Mucosa of gallbladder (tissue), 1 donor: ENCODE data around the gene STRN3. TPM values are rescaled to one million over a fixed set of nuclear protein-coding genes. Genes with fewer than 3 reads are reported as not detected.
"Not testable (repeated sequence)": the region's sequence is repeated elsewhere in the genome, so short reads cannot be mapped to it uniquely, and the experiment has no call there.

ENCODE experiments used
- DNase-seq: peaks from one replicate; pipeline ENCODE4 v3.0.0-alpha.2; 2020; ENCODE audit warnings: low spot score
- total RNA-seq: library from RNA; stranded (reverse); gene quantifications from one replicate; pipeline ENCODE4 v1.2.1, GENCODE V29; 2021
- donor health status: DM: no; HTN: no; CAD: no.

STRN3 gene, protein sequence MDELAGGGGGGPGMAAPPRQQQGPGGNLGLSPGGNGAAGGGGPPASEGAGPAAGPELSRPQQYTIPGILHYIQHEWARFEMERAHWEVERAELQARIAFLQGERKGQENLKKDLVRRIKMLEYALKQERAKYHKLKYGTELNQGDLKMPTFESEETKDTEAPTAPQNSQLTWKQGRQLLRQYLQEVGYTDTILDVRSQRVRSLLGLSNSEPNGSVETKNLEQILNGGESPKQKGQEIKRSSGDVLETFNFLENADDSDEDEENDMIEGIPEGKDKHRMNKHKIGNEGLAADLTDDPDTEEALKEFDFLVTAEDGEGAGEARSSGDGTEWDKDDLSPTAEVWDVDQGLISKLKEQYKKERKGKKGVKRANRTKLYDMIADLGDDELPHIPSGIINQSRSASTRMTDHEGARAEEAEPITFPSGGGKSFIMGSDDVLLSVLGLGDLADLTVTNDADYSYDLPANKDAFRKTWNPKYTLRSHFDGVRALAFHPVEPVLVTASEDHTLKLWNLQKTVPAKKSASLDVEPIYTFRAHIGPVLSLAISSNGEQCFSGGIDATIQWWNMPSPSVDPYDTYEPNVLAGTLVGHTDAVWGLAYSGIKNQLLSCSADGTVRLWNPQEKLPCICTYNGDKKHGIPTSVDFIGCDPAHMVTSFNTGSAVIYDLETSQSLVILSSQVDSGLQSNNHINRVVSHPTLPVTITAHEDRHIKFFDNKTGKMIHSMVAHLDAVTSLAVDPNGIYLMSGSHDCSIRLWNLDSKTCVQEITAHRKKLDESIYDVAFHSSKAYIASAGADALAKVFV
- total RNA-seq: 33.9 TPM

DNA sequence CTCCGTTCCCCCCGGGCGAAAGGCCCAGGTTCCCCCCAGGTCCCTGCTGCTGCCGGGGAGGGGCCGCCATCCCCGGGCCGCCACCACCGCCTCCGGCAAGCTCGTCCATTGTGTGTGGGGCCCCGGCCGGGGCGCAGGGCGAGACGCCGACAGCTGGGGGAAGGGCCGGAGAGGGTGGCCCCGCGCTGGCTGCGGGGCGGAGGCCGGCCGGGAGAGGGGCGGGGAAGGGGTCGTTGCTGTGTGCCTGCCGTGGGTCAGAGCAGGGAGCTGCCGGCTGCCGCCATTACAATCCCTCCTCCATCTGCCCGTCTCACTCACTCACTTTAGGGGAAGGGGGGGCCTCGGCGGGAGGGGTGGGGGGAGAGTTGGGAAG, at the start of gene STRN3:
Gene STRN3 (minus strand): TSS at position 303 of the 373 bp plus-strand sequence. CDS start 194 bp downstream, at position 109.
- no peak for DNase-seq

DNA sequence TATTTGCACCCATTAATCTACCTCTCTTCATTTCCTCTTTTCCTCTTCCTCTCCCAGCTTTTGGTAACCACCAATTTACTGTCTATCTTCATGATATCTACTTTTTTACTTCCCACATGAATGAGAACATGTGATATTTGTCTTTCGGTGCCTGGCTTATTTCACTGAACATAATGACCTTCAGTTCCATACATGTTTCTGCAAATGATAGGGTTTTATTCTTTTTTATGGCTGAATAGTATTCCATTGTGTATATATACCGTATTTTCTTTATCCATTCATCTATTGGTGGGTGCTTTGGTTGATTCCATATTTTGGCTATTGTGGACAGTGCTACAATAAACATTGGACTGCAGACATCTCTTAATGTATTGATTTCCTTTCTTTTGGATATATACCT, 49.0 kb upstream of the STRN3 start:
- no peak for DNase-seq

DNA sequence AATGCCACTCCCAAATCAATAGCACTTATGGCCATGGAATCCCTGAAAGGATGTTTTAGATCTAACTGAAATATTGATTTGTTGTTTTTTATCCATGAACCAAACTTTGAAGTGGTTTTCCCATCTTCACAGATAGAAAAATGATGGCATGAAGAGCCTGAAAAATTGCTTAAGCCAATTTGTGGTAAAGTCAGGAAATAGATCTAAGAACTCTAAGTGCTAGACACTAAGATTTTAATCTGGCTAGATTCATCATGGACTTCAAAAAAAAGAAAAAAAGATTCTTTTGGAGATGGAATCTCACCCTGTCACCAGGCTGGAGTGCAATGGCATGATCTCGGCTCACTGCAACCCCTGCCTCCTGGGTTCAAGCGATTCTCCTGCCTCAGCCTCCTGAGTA, 45.0 kb upstream of the STRN3 start:
- no peak for DNase-seq

DNA sequence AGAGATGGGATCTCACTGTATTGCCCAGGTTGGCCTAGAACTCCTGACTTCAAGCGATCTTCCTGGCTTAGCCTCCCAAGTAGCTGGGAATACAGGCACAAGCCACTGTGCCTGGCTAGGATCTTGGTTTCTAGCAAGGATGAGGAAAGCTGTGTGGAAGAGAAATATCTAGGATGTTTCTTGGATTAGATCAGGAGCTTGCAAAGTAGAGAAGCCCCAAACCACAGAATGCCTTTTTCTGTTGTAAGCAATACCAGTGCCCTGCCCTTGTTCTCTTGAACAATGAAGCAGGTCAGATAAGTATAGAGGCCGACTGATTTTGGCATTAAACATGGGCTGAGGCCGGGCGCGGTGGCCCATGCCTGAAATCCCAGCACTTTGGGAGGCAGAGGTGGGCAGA, 44.3 kb upstream of the STRN3 start:
- DNase-seq: no peak

DNA sequence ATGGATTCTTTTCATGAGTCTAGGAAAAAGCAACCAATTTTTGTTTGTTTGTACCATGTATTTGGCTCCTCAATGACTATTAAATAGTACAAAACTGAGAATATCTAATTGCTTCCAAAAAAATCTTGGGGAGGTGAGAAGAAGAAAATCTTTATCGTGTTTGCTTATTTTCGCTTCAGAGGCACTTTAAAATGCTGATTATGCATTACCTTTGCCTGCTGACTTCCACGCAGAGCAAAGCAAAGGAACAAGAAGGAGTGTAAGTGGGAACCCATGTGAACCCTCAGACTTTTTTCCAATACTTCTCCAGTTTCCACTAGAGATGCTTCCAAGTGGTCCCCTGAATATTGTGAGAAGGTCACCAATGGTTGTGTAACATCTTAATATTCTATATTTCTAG, 43.2 kb upstream of the STRN3 start:
- no peak for DNase-seq

DNA sequence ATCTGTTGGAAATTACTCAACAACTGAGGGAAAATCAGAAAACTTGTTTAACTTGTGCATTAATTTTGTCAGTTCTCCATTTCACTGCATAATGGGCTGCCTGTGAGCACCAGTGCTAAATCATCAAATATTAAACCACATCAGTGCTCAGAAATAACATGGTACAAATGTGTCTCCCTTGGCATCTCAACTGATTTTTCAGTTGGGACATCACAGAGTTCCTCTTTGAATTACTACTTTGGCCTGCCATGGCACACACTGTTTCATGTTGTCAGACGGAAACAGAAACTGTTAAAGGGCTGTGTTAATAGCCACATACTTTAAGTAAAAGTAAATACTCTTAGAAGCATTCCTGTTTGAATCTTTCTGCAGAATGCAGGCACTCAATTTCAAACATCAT, 42.1 kb upstream of the STRN3 start:
- DNase-seq: no peak

DNA sequence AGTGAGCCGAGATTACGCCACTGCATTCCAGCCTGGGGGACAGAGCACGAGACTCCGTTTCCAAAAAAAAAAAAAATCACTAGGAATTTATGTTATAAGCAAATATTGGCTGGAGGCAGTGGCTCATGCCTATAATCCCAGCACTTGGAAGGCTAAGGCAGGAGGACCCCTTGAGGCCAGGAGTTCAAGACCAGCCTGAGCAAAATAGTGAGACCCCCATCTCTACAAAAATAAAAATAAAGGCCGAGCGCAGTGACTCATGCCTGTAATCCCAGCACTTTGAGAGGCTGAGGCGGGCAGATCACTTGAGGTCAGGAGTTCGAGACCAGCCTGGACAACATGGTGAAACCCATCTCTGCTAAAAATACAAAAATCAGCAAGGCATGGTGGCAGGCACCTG, 36.7 kb upstream of the STRN3 start:
- DNase-seq: not testable (repeated sequence)

DNA sequence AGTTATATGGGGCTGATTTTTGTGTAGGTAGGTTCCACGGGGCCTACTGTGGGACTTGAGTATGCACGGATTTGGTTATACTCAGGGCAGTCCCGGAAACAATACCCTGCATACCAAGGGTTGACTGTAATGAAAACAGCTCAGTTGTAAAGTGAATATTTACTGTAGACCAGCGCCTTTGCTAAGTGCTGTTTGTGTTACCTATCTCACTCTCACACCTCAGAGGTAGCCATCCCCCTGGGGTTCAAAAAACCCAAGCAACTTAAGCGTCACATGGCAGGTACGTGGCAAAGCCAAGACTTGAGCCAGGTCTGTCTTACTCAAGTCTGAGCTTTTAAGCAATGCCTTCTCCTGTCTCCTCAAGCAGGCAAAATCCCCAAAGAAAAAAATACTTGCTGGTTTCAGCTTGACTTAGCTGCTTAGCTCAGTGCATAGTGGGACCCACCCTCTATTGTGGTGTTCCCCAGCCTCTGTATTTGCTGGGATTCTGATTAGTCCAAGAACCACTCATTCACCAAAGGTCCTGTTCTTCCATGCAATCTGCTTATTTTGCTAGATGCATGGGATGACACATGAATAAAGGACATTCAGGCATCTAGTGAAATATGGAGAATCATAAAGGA, 34.2 kb upstream of the STRN3 start:
- no peak for DNase-seq

DNA sequence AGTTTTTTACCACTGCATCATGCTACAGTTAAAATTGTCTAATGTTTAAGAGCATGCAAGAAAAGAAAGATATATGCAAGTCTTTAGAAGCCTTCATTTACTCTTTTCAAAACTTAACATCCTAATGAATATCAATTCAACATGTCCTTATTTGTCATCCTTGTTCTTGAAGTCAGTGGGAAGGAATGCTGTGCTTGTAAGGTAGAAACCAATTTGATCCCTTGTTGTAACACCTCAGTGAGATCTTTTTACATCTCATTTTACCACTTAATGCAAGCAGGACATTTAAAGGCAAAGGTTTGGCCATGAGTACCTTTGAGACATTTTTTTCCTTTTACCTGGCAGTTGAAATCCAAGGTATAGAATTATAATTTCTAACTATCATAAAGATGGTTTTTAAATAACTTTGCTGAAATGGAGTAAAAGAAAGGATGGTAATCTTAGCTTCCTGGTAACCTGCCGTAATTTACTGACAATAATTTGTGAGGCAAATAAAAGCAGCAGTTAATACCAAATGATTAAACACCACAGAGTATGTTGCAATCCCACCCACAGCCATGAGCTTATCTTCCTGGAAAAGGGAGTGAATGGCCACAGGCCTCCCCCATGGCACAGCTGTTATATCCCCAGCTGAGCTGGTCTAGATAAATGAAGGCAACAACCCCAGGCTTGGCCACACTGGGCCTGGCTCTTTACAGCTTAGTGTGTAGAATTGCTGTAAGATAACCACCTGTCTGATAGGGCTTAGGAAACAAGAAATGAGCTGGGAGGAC, 33.2 kb upstream of the STRN3 start:
- DNase-seq: peak; percentile 15

DNA sequence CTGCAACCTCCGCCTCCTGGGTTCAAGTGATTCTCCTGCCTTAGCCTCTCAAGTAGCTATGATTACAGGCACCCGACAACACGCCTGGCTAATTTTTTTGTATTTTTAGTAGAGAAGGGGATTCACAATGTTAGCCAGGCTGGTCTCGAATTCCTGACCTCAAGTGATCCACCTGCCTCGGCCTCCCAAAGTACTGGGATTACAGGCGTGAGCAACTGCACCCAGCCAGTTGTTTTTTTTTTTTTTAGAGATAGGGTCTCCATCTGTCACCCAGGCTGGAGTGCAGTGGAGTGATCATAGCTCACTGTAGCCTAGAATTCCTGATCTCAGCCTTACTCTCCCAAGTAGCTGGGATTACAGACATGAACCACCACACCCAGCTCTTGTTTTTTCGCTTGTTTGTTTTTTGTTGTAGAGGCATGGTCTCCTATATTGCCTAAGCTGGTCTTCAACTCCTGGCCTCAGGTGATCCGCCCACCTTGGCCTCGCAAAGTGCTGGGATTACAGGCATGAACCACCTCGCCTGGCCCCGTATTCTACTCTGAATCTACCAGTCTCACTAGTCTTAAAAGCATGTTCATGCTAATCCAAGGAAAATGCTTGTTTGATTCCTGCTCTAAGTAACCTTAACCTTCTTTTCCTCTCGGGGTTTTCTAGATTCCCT, 31.7 kb upstream of the STRN3 start:
- no peak for DNase-seq

DNA sequence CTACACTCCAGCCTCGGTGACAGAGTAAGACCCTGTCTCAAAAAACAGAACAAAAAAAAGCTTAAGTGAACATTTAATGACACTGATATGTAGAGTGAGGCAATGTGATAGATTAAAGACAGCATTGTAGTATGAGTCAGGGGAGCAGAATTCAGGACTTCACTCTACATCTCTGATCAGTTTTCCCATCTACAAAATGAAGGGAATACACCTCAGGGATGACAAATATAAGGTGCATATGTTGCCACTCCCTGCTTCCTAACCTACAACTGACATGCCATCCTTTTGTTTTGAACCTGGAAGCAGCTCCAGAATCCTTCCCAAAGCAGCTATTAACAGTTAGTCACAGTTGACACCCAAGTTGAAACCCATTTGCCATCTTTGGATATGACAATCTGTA, 30.9 kb upstream of the STRN3 start:
- DNase-seq: no peak

DNA sequence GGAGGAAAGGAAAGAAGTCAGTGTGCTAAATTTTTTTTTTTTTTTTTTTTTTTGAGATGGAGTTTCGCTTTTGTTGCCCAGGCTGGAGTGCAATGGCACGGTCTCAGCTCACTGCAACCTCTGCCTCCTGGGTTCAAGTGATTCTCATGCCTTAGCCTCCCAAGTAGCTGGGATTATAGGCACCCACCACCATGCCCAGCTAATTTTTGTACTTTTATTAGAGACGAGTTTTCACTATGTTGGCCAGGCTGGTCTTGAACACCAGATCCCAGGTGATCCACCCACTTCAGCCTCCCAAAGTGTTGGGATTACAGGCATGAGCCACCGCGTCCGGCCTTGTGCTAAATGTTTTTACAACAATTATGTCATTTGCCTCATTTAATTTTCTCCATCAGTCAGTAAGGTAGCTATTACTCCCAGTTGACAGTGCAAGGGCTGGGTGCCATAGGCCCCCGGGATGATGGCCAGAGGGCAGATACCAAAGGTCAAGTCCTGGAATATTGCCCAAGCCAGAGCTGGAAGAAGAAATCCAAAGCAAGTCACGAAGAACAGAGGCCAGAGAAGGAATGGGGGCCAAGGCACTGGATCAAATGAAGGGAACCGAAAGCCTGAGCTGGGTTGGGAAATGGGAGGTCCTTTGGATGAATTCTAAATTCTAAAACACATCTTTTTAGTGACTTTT, 26.9 kb upstream of the STRN3 start:
- peak; percentile 26 for DNase-seq

DNA sequence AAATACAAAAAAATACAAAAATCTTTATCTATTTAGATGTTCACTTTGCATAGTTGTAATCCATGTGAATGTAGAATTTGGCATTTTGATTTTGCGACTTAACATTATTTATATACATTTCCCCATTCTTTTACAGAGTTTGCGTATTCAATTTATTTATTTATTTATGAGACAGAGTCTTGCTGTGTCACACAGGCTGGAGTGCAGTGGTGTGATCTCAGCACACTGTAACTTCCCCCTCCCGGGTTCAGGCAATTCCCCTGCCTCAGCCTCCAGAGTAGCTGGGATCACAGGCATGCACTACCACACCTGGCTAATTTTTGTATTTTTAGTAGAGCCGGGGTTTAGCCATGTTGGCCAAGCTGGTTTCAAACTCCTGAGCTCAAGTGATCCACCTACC, 25.3 kb upstream of the STRN3 start:
- DNase-seq: no peak

DNA sequence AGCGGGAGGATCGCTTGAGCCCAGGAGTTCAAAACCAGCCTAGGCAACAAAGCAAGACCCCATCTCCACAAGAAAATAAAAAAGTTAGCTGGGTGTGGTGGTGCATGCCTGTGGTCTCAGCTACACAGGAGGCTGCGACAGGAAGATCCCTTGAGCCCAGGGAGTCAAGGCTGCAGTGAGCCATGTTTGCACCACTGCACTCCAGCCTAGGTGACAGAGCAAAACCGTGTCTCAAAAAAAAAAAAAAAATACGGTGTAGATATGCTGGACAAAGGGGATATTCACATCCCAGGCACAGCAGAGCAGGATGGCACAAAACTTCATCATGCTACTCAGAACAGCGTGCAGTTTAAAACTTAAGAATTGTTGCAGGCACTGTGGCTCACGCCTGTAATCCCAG, 24.8 kb upstream of the STRN3 start:
- DNase-seq: no peak

DNA sequence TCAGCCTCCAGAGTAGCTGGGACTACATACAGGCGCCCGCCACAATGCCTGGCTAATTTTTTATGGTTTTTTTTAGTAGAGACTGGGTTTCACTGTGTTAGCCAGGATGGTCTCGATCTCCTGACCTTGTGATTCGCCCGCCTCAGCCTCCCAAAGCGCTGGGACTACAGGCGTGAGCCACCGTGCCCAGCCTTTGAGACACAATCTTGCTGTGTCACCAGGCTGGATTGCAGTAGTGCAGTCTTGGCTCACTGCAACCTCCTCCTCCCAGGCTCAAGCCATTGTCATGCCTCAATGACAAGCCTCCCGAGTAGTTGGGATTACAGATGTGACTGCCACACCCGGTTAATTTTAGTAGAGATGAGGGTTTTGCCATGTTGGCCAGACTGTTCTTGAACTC, 21.3 kb upstream of the STRN3 start:
- DNase-seq: no peak

DNA sequence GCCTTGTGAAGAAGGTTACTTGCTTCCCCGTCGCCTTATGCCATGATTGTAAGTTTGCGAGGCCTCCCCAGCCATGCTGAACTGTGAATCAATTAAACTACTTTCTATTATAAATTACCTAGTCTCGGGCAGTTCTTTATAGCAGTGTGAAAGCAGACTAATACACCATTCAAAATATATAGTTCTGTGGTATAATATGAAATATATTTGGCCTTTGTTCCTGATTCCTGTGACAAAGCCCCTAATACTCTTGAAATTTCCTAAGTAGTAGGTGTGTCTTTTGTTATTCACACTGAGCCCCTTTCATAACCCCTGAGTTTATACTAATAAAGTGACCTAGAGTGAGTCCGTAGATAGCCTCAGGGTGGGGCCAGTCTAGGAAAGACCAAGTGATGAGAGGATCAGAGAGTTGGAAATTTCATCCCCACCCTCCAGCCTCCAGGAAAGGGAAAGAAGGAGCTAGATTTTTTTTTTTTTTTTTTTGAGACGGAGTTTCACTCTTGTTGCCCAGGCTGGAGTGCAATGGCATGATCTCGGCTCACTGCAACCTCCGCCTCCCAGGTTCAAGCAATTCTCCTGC, 19.4 kb upstream of the STRN3 start:
- DNase-seq: no peak

DNA sequence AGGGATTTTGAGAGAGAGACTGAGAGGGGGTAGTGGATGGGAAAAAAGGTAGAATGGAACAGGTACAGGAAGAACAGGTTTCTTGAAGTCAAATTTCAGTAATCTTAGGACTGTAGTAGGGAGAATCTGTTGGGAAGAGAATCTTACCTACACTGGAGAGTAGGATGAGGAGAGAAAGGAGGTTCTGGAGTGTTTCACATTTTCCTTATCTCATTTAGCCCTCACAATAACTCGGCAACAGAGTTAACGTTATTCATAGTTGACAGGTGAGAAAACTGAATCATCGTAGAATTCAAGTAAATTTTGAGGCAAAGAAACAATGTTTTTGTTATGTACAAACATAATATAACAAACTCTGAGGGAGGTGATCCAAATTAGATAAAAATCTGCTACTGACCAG, 17.2 kb upstream of the STRN3 start:
- DNase-seq: no peak

DNA sequence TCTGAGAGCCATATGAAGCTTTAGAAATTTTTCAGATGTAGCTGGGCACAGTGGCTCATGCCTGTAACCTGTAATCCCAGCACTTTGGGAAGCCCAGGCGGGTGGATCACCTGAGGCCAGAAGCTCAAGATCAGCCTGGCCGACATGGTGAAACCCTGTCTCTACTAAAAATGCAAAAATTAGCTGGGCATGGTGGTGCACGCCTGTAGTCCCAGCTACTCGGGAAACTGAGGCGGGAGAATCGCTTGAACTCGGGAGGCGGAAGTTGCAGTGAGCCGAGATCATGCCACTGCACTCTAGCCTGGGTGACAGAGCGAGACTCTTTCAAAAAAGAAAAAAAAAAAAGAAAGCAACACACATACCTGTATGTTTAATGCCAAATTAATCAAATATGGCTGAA, 16.7 kb upstream of the STRN3 start:
- DNase-seq: not testable (repeated sequence)

DNA sequence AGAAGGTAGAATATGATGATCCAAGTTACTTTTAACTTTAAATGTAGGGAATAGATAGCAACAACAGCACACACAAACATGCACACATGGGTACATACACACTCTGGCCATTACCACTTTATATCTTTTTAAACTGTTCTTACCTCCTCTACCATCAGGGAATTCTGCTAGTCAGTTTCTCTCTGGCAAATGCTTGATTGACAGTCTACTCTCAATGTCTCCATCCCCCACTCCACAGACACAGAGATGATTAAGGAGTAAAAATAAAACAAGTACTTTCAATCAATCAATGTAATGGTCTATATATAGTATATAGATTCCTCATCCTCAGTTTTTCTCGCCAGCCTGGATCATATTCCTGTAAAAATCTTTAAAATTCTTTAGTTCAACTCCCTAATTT, 16.1 kb upstream of the STRN3 start:
- DNase-seq: no peak

DNA sequence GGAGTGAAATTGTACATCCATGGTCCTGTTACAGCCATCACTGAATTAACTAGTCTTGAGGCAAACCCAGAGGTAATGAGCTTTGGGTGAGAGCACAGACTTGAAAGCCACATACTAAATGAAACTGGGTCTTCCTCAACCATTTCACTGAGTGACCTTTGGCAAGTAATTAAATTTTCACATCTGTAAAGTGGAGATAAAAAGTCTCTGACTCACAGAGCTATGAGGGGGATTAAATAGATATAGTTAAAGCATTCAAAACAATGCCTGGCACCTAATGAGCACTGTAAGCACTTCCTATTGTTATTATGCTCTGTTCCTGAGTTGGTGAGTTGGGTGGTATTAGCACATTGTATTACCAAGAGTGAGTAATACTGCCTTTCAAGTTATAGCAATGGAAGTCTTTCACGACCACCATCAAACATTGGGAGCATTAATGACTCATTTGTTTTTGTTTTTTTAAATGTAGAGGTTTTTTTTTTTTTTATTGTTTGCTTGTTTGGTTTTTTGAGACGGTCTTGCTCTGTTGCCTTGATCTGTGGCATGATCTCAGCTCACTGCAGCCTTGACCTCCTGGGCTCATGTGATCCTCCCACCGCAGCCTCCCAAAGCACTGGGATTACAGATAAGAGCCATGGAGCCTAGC, 12.5 kb upstream of the STRN3 start:
- no peak for DNase-seq
